ENCODE results near the gene PLCD3. TPM values are rescaled to one million over a fixed set of nuclear protein-coding genes. Genes with fewer than 3 reads are reported as not detected.

Gene PLCD3
- total RNA-seq, 1 donor = 1.9 TPM

GRCh38 chr17:45093444-45094110 is 38.7 kb downstream of the PLCD3 start:
- H3K4me3 ChIP-seq (ENCODE audit: low read length) = no peak overlapping the region
- no peaks in the 10 kb centered on the region for H3K9me3 ChIP-seq (ENCODE audit: low read depth, low read length)
- H3K4me1 ChIP-seq (ENCODE audit: insufficient read depth, low read length) = no peaks in the 10 kb centered on the region
- no peaks in the 10 kb centered on the region for H3K27me3 ChIP-seq (ENCODE audit: insufficient read depth, low read length)

GRCh38 chr17:45092911-45093430 is 39.3 kb downstream of the PLCD3 start:
- Histone ChIP-seq H3K4me1 (ENCODE audit: insufficient read depth, low read length) (no peaks in the 10 kb centered on the region), H3K9me3 (ENCODE audit: low read depth, low read length) (no peaks in the 10 kb centered on the region), H3K4me3 (ENCODE audit: low read length) (no peak overlapping the region), H3K27me3 (ENCODE audit: insufficient read depth, low read length) (no peaks in the 10 kb centered on the region)

- no peaks in the 10 kb centered on the region for H3K27me3 ChIP-seq (ENCODE audit: insufficient read depth, low read length)
- no peaks in the 10 kb centered on the region for H3K9me3 ChIP-seq (ENCODE audit: low read depth, low read length)
- no peaks in the 10 kb centered on the region for H3K4me1 ChIP-seq (ENCODE audit: insufficient read depth, low read length)
- H3K4me3 ChIP-seq (ENCODE audit: low read length) = no peak overlapping the region
Observed at GRCh38 chr17:45091778-45092425, 40.4 kb downstream of the PLCD3 start.

GRCh38 chr17:45090711-45091110 is 41.6 kb downstream of the PLCD3 start:
- H3K4me3 ChIP-seq (ENCODE audit: low read length) = no peak overlapping the region
- H3K27me3 ChIP-seq (ENCODE audit: insufficient read depth, low read length) = no peaks in the 10 kb centered on the region
- no peaks in the 10 kb centered on the region for H3K4me1 ChIP-seq (ENCODE audit: insufficient read depth, low read length)
- H3K9me3 ChIP-seq (ENCODE audit: low read depth, low read length) = no peaks in the 10 kb centered on the region

- Histone ChIP-seq H3K4me1 (ENCODE audit: insufficient read depth, low read length) (no peaks in the 10 kb centered on the region), H3K27me3 (ENCODE audit: insufficient read depth, low read length) (no peaks in the 10 kb centered on the region), H3K9me3 (ENCODE audit: low read depth, low read length) (no peaks in the 10 kb centered on the region), H3K4me3 (ENCODE audit: low read length) (no peak overlapping the region)
Observed at GRCh38 chr17:45088741-45089140, 43.6 kb downstream of the PLCD3 start.

- no peaks in the 10 kb centered on the region for H3K4me1 ChIP-seq (ENCODE audit: insufficient read depth, low read length)
- no peak overlapping the region for H3K4me3 ChIP-seq (ENCODE audit: low read length)
- H3K9me3 ChIP-seq (ENCODE audit: low read depth, low read length) = no peaks in the 10 kb centered on the region
- H3K27me3 ChIP-seq (ENCODE audit: insufficient read depth, low read length) = no peaks in the 10 kb centered on the region
Observed at GRCh38 chr17:45087978-45088377, 44.3 kb downstream of the PLCD3 start.

GRCh38 chr17:45087504-45087975 is 44.8 kb downstream of the PLCD3 start:
- no peaks in the 10 kb centered on the region for H3K4me1 ChIP-seq (ENCODE audit: insufficient read depth, low read length)
- H3K9me3 ChIP-seq (ENCODE audit: low read depth, low read length) = no peaks in the 10 kb centered on the region
- H3K4me3 ChIP-seq (ENCODE audit: low read length) = no peak overlapping the region
- no peaks in the 10 kb centered on the region for H3K27me3 ChIP-seq (ENCODE audit: insufficient read depth, low read length)

GRCh38 chr17:45086865-45087503 is 45.3 kb downstream of the PLCD3 start:
- Histone ChIP-seq H3K4me1 (ENCODE audit: insufficient read depth, low read length) (no peaks in the 10 kb centered on the region), H3K27me3 (ENCODE audit: insufficient read depth, low read length) (no peaks in the 10 kb centered on the region), H3K4me3 (ENCODE audit: low read length) (no peak overlapping the region), H3K9me3 (ENCODE audit: low read depth, low read length) (no peaks in the 10 kb centered on the region)

GRCh38 chr17:45086391-45086790 is 45.9 kb downstream of the PLCD3 start:
- Histone ChIP-seq H3K9me3 (ENCODE audit: low read depth, low read length) (no peaks in the 10 kb centered on the region), H3K4me3 (ENCODE audit: low read length) (no peak overlapping the region), H3K27me3 (ENCODE audit: insufficient read depth, low read length) (no peaks in the 10 kb centered on the region), H3K4me1 (ENCODE audit: insufficient read depth, low read length) (no peaks in the 10 kb centered on the region)

- Histone ChIP-seq H3K4me3 (ENCODE audit: low read length) (no peak overlapping the region), H3K4me1 (ENCODE audit: insufficient read depth, low read length) (peaks cover 23% of the 10 kb centered on the region), H3K9me3 (ENCODE audit: low read depth, low read length) (no peaks in the 10 kb centered on the region), H3K27me3 (ENCODE audit: insufficient read depth, low read length) (no peaks in the 10 kb centered on the region)
Observed at GRCh38 chr17:45081047-45081703, 51.1 kb downstream of the PLCD3 start.

GRCh38 chr17:45077643-45078042 is 54.7 kb downstream of the PLCD3 start:
- H3K9me3 ChIP-seq (ENCODE audit: low read depth, low read length) = no peaks in the 10 kb centered on the region
- peaks cover 28% of the 10 kb centered on the region for H3K4me1 ChIP-seq (ENCODE audit: insufficient read depth, low read length)
- no peaks in the 10 kb centered on the region for H3K27me3 ChIP-seq (ENCODE audit: insufficient read depth, low read length)
- H3K4me3 ChIP-seq (ENCODE audit: low read length) = no peak overlapping the region

GRCh38 chr17:45073414-45074070 is 58.8 kb downstream of the PLCD3 start:
- Histone ChIP-seq H3K4me3 (ENCODE audit: low read length) (no peak overlapping the region), H3K4me1 (ENCODE audit: insufficient read depth, low read length) (peaks cover 42% of the 10 kb centered on the region), H3K27me3 (ENCODE audit: insufficient read depth, low read length) (no peaks in the 10 kb centered on the region), H3K9me3 (ENCODE audit: low read depth, low read length) (no peaks in the 10 kb centered on the region)

- no peaks in the 10 kb centered on the region for H3K9me3 ChIP-seq (ENCODE audit: low read depth, low read length)
- no peak overlapping the region for H3K4me3 ChIP-seq (ENCODE audit: low read length)
- H3K27me3 ChIP-seq (ENCODE audit: insufficient read depth, low read length) = no peaks in the 10 kb centered on the region
- H3K4me1 ChIP-seq (ENCODE audit: insufficient read depth, low read length) = peaks cover 22% of the 10 kb centered on the region
Observed at GRCh38 chr17:45070809-45071208, 61.5 kb downstream of the PLCD3 start.

GRCh38 chr17:45070001-45070400 is 62.3 kb downstream of the PLCD3 start:
- no peaks in the 10 kb centered on the region for H3K27me3 ChIP-seq (ENCODE audit: insufficient read depth, low read length)
- peaks cover 29% of the 10 kb centered on the region for H3K4me1 ChIP-seq (ENCODE audit: insufficient read depth, low read length)
- H3K4me3 ChIP-seq (ENCODE audit: low read length) = no peak overlapping the region

More at GRCh38 chr17:45070001-45070400, 62.3 kb downstream of the PLCD3 start:
- H3K9me3 ChIP-seq (ENCODE audit: low read depth, low read length) = no peaks in the 10 kb centered on the region

Data from mononuclear cell (primary cell).